HG03457 (cell line): ENCODE results near the gene CTBS.
"Not testable (repeated sequence)": the region's sequence is repeated elsewhere in the genome, so short reads cannot be mapped to it uniquely, and the experiment has no call there.

ENCODE experiments used
- ATAC-seq: cut with Tn5 transposase; IDR thresholded peaks from one replicate; pipeline ENCODE4 v1.9.1; 2021; ENCODE audit warnings: moderate number of reproducible peaks; ENCODE audit not compliant: unreplicated experiment

CTBS gene, protein sequence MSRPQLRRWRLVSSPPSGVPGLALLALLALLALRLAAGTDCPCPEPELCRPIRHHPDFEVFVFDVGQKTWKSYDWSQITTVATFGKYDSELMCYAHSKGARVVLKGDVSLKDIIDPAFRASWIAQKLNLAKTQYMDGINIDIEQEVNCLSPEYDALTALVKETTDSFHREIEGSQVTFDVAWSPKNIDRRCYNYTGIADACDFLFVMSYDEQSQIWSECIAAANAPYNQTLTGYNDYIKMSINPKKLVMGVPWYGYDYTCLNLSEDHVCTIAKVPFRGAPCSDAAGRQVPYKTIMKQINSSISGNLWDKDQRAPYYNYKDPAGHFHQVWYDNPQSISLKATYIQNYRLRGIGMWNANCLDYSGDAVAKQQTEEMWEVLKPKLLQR

DNA sequence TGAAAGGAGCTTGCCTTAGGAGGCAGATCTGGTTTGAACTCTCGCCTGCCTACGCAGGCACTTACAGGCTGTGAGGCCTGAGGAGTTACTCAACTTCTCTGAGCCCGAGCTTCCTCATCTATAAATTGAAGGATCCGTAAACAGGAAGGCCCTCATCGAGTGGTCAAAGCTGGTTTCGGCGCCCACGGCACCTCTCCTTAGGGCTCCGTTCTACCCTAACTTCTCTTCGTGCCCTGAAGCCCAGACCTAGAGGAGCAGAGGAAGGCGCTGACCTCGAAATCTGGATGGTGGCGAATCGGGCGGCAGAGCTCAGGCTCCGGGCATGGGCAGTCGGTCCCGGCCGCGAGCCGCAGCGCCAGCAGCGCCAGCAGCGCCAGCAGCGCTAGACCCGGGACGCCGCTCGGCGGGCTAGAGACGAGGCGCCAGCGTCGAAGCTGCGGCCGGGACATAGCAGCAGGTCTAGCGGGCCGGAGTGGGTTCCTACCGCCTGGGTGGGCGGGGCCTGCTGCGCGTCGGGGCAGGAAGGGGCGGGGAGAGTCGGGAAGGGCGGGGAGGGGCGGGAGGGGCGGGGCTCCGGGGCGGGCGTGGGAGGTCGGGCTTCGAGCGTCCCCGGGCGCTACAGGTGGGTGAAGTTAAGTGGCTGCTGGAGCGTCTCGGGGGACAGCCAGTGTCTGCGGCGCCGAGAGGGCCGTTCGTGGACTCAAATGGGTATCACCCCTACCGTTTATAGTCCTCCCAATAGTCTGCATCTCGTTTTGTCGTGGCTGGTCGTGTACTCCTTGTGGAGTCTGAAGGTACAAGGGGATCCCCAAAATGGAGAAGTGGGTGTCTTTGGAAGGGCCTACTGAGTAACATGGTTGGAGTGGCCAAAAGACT is at the start of gene CTBS:
Gene CTBS, minus strand, starts transcription at position 474 of the 876 bp plus-strand sequence. Its CDS starts 25 bp downstream, at position 449.
- ATAC-seq = peak; percentile 74

DNA sequence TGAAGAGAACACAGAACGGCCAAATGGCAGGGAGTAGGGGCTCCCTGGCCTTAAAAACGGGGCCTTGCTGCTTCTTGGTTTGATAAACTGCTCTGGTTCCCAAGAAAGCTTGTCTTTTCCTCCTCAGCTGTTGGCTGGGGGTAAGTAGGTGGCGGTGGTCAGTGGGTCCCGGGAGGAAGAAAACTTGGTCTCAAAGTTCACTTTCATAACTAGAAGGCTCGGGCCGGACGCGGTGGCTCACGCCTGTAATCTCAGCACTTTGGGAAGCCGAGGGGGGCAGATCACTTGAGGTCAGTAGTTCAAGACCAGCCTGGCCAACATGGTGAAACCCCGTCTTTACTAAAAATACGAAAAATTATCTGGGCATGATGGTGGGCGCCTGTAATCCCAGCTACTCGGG is 47.3 kb upstream of the CTBS start:
- ATAC-seq = no peak

DNA sequence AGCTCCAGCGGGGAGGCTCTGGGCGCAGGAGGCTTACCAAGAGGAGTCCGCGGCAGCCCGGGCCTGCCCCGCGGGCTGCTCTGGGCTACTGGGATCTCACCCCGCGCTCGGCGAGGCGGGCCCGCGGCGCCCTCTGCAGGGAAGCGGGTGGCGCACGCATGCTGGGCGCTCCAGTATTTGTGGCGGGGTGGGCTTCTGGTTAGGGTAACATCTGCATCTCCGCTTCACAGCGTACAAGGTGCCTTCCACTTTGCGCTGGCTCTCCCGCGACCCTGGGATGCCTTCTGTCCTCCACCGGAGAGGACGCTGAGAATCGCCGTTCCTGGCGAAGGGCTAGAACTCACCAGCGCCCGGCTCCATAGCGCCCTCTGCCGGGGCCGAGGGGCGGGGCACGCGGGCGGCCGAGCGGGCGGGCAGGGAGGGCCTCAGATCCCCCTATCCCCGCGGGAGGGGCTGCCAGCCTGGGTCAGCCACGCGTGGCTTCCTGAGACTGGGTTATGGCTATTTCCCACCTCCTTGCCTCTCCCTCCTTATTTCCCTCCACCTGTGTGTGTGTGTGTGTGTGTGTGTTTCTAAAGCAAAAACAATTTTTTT is 46.6 kb upstream of the CTBS start:
- ATAC-seq = peak; percentile 96

DNA sequence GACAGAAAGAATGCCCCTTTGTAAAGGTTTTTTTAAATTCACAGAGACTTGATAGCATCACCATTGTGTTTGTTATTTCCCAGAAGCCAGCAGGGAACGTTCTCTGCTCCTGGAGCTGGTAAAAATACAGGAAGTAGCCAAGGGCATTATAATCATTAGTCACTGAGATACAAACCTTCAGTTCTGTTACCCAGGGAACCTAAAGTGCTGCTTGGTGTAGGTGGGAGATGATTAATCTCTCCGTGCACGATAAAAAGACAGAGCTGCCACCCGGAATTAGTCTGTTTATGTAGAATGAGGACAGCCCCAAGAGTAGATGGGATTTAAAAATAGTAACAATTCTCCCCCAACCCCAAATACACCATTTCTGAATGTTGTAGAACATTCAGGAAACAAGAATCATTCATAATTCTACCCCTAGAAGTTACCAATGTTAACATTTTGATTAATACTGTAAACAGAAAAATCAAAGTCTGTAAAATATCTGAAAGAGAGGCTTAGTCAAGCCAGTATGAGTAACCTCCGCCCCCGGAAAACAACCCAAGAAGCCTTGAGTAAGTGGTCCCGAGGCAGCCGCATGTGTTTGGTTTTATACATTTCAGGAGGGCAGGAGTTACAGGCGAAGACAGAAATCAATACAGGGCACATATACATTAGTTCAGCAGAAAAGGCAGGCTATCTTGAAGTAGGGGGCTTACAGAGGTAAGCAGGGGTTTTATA is 45.3 kb upstream of the CTBS start:
- ATAC-seq = no peak

DNA sequence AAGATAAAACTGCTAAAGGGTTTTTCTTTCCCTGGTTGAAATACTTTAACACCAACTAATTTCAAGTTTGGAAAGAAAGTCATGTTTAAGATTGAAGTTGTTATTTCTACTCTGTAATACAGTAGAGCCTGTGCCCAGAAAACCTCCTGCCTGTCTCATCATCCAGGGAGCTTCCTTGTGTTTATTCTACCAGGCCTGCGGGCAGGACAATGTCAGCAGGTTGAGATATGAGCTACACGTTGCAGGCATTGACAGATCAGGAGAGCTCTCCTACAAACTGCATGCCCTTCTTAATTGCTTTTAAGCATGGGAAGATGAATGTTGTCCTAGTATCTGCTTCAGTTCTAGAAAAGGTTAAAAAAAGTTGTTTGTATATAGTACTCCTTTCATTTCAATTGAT is 43.1 kb upstream of the CTBS start:
- ATAC-seq = no peak

DNA sequence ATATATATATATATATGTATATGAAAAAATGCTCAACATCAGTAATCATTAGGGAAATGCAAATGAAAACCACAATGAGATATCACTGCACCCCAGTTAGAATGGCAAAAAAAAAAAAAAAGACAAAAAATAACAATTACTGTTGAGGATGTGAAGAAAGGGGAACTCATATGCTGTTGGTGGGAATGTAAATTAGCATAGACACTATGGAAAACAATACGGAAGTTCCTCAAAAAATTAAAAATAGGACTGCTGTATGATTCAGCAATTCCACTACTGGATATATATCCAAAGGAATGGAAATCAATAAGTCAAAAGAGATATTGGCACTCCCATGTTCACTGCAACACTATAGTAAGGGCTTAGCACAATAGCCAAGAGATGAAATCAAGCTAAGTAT is 41.5 kb upstream of the CTBS start:
- no peak for ATAC-seq

DNA sequence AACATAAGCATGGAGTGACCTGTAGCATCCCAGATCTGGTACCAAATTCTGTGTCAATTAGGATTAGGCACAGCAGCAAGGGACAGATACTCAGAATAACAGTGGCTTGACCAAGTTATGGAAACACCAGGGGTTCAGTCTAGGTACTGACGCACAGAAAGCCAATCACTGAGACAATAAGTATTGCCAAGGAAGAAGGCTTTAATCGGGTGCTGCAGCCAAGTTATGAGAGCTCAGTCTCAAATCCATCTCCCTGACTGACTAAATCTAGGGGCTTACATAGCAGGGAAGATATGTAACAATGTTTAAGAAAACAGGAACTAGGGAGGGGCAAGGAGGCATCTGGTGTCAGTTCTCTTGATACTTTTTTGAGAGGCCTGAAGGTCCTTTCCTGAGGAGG is 39.6 kb upstream of the CTBS start:
- ATAC-seq = no peak

DNA sequence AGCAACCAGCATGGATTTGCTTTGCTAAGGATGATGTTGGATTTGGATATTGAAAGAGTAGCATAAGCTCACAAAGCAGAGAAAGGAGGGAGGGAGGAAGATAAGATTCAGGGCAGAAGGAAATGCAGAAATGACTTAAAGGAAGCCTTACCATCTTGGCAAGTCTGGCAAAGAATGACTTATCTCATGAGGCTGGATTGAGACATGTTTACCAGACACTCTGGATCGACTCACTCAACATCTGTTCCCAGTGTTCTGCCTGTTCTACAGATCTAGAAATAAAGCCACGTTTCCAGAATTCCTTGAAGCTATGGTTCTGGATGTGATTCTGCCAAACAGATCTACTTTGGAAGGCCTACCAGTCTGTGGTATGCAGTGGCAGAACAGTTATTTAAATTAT is 38.8 kb upstream of the CTBS start:
- no peak for ATAC-seq

DNA sequence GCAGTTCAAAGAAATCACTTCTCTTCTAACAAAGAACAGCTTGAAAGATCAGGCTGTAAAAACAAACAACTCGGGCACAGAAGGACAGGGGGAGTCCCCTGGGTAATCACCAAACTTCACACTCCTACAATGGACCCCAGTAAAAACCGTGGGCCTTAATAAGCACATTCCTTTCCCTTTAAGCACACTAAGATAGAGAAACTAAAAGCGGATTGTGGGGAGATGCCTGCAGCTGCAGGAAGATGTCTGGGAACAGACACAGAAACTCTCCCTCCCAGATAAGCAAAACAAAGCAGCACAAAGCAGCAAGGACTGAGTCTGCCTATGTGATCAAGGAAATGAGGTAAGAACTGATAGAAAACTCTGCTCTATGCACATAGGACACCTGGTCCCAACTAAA is 37.6 kb upstream of the CTBS start:
- ATAC-seq = no peak

DNA sequence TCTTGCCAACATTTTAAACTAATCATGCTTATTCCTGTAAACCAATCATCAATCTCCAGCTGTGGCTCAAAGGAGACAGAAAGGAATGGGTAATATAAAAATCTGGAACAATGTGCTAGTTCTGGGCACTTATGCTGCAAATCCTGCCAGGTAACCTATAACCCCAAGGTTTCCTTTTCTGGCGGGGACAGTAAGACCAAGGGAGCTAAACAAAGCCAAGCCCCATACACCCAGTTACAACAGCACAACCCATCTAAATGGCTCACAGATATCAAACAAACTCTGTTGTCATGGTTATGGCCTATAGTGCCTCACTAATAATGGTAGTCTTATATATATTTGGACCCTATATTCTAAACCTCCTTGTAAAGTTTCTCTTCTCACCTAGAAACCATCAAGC is 36.9 kb upstream of the CTBS start:
- no peak for ATAC-seq

DNA sequence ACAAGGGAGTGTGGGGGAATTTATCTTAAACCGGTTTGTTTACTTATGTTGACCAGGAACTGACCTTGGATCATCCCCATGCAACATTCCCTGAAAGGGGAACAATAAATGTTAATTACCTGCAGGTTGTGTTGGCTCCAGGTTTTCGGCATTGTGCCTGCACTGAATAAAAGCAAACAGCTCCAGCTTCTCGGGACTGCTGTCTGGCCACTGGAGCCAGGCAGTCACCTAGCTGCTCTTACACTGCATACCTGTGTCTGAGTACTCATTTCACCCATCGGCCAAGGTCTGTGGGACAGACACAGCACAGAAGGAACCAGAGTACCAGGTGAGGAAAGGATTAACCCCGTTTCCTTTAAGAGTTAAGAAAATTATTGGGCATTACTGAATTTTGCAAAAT is 32.7 kb upstream of the CTBS start:
- ATAC-seq = no peak

DNA sequence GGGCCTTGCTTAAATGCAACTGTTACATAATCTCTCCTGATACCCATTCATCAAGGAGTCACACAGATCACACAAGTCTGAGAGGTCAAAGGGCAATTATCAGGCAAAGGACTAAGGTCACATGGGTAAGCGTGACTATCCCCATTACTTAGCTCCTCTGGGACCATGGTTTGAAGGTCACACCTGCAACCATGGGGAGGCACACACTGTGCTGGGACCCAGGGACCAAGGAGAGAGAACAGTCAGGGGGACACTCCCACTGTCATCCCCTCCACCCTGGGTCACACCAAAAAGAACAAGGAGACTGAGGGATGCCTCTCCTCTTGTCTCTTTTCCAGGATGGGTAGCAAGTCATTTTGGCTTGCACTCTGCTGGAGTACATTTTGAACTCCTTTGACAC is 30.9 kb upstream of the CTBS start:
- ATAC-seq = no peak

DNA sequence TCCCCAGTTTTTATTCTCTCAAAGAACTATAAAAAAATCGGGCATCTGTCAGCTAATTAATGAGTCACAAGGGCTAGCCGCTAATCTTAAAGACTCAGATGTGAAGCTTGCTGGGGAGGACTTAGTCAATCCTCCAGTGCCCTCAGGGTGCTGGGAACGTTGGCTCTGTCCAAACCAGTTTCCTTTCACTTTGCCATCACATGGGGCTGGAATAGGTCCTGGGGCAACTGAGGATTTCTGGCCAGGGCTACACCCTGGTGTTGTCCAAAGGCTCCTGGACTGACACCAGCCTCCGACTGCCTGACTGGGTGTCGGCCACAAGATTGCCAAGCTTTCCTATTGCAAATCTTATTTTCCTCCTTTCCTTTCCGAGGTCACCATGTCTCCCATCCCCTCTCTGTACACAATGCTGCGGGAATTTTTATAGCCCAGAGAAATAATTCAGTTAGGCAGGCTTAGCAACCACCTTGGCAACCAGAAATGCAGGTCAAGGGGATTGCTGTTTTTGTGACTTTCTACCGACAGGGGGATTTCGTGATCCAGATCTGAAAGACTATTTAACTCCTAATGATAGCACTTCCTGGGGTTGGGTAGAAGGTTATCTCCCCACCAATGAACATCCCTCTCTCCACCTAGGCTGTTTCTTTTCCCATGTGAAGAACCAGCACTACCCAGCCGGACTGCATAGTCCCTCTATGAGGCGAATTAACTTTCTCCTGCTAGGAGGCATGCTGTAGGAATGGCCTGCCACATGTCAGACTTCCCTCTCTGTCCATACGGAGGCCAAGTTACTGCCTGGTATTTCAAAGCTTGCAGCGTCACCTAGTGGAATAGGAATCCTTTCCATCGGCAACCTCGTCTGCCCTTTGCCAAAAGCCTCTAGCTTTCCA is 29.9 kb upstream of the CTBS start:
- no peak for ATAC-seq

DNA sequence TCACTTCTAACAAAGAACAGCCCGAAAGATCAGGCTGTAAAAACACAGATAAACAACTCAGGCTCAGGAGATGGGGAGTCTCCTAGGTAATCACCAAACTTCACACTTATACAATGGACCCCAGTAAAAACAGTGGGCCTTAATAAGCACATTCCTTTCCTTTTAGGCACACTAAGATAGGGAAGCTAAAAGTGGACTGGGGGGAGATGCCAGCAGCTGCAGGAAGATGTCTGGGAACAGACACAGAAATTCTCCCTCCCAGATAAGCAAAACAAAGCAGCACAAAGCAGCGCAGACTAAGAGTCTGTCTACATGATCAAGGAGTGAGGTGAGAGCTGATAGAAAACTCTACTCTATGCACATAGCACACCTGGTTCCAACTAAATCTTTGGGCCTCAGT is 29.0 kb upstream of the CTBS start:
- no peak for ATAC-seq

DNA sequence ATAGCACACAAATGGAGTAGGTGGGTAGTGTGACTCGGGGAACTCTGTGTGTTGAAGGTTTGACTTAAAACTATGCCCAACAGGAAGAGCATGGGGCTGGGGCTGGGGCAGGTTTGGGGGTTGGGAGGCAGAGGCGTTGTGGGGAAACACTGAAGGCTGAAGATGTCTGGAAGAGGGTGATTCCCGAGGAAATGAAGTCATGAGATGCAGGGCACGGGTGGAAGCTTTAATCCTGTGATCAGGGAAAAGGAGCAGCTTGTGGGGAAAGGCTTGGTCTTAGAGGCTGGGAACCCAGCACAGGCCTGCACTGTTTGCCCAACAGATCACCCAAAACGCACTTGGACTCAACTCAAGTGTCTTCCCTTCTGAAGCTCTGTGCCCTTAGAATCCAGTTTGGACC is 26.6 kb upstream of the CTBS start:
- ATAC-seq = no peak

DNA sequence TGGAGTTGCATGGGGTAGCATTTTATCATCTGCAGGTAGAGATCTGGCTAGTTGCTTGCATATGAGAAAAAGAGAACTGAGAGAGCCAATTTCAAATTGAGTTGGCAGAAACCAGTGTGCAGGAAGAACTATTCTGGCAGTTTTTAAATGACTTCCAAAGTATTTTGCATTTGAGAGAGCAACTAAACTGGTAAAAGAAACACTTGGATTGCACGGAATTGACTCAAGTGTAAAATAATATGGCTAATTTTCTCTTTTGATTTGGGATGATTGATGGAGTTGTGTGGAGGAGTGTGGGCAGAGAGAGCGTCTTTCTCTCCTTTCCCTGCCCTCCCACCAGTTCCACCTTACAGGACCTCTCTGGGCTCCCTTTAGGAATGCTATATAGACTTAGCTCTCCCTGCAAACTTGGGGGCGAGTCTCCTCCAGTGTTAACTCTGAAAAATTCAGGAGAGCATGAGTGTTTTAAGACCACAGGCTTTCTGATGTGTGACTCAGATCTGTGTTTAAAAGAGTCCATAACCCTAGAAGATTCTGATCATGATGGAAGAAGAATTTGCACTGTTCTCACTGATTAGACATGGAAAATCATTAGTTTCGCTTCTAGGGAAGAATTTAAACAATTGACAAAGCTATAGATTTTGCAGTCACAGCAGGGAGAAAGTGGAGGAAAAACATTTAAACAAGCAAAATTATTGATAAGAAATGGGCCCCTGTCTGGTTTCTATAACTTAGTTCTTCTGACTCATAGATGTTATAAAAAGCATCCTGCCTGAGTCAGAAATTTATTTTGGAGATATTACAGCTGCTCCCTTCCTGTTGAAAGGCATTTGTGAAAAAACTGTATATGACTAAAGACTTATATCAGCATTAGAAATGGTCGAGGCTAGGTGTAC is 24.9 kb upstream of the CTBS start:
- peak; percentile 56 for ATAC-seq

DNA sequence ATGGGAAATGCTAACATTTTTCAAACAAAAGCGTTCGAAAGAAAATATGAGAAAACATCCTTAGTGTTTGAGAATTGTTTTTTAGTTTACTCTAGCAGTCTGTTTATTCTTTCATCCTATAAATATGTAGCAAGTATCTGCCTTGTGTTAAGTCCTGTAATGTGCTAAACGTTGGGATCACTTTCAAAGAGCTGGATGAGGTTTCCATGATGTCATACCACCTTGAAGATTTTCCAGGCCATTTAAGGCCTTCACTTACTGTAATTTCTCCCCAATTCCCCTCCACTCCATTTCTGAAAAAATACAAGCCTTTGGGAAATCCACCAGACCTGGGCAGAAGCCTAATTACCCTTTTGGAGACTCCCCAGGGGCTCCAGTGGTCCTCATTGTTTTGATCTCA is 24.2 kb upstream of the CTBS start:
- no peak for ATAC-seq

DNA sequence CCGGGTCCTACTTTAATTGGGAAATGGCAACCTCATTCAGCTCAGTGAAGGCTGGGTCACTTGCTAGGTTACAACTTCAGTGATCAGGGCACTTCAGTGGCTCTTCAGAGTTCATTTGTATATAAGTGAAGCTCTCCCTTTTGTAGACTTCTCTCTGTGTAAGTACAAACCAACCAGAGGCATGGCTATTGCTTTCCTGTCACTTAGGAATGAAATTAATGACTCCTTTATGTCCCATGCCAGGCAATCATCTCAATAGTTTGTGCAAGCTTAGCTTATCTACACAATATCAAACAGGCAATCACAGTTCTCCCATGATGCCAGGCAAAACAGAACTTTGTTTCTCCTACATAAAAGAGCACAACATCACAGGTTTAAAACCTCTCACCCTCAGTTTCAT is 22.8 kb upstream of the CTBS start:
- no peak for ATAC-seq

DNA sequence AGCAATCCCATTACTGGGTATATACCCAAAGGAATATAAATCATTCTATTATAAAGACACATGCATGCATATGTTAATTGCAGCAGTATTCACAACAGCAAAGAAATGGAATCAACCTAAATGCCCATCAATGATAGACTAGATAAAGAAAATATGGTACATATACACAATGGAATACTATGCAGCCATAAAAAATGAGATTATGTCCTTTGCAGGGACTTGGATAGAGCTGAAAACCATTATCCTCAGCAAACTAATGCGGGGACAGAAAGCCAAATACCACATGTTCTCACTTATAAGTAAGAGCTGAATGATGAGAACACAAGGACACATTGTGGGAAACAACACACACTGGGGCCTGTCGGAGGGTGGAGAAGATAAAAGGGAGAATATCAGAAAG is 20.7 kb upstream of the CTBS start:
- not testable (repeated sequence) for ATAC-seq
